H1 (cell line): ENCODE measurements around the gene KCNA4. TPM values are rescaled to one million over a fixed set of nuclear protein-coding genes. Genes with fewer than 3 reads are reported as not detected.

Experiments
- CTCF ChIA-PET: fragments of 300-600 bp; sonication (Branson Sonifier 250); formaldehyde crosslinking; loops from one replicate; lab custom pipeline; 2021; ENCODE audit not compliant: partially characterized antibody; lab: Charles Lee
- POLR2A ChIA-PET: fragments of 300-600 bp; sonication (Branson Sonifier 250); formaldehyde crosslinking; loops from one replicate; lab custom pipeline; 2021; ENCODE audit warnings: inconsistent platforms; ENCODE audit not compliant: partially characterized antibody; lab: Charles Lee
- DNase-seq, 2 experiments: peaks; one replicate each; pipeline versions ENCODE4 v3.0.0 to v3.0.0-alpha.2; 2010 to 2022; ENCODE audit warnings: low spot score in 2 of 2, low read depth in 1 of 2, mixed read lengths in 1 of 2
- FAIRE-seq: peaks from 2 replicates; lab custom pipeline; 2011; peaks lifted over from hg19 to GRCh38; lab: Jason Lieb, UNC
- H2AFZ ChIP-seq: 2 replicates; pipeline ENCODE4 v1.8.1; 2012; ENCODE audit warnings: low read length, inconsistent platforms
- H2AK5ac ChIP-seq: 2 replicates; pipeline ENCODE4 v1.6.1; 2013; ENCODE audit warnings: low read depth, low read length
- H2BK120ac ChIP-seq: replicated peaks from 2 replicates; pipeline ENCODE3; 2013; ENCODE audit warnings: low read depth, low read length, inconsistent platforms
- H2BK12ac ChIP-seq: 2 replicates; pipeline ENCODE4 v1.6.1; 2013; ENCODE audit warnings: low read depth, low read length
- H2BK15ac ChIP-seq: 2 replicates; pipeline ENCODE4 v1.6.1; 2013; ENCODE audit warnings: low read length
- H2BK20ac ChIP-seq: 2 replicates; pipeline ENCODE4 v1.6.1; 2013; ENCODE audit warnings: low read length
- H2BK5ac ChIP-seq: 2 replicates; pipeline ENCODE4 v1.6.1; 2013; ENCODE audit warnings: low read depth, low read length
- H3K14ac ChIP-seq: 2 replicates; pipeline ENCODE4 v1.6.1; 2013; ENCODE audit warnings: inconsistent platforms; ENCODE audit not compliant: insufficient read length
- H3K18ac ChIP-seq: 2 replicates; pipeline ENCODE4 v1.6.1; 2013; ENCODE audit warnings: low read length; ENCODE audit errors: extremely low read depth
- H3K23ac ChIP-seq: 2 replicates; pipeline ENCODE4 v1.6.1; 2013; ENCODE audit warnings: inconsistent platforms; ENCODE audit not compliant: insufficient read length
- H3K23me2 ChIP-seq: 2 replicates; pipeline ENCODE4 v1.6.1; 2013; ENCODE audit warnings: low read depth, low read length
- H3K27ac ChIP-seq: 2 replicates; pipeline ENCODE4 v1.6.1; 2011; ENCODE audit warnings: low read depth, low read length, inconsistent platforms
- H3K27me3 ChIP-seq, 4 experiments: replicated peaks in 1 of 4; 1 replicate in 1 of 4; 2 replicates in 3 of 4; pipeline versions ENCODE4 v1.6.1 to v1.8.1; 2011 to 2013; ENCODE audit warnings: low read length in 3 of 4, mild to moderate bottlenecking in 3 of 4, inconsistent platforms in 2 of 4, mixed read lengths in 2 of 4, moderate library complexity in 1 of 4; ENCODE audit not compliant: control insufficient read depth in 3 of 4, insufficient read depth in 3 of 4; ENCODE audit errors: extremely low read depth in 1 of 4
- H3K36me3 ChIP-seq, 4 experiments: 2 replicates each; pipeline versions ENCODE4 v1.6.1 to v1.8.1; 2011 to 2013; ENCODE audit warnings: mild to moderate bottlenecking in 4 of 4, low read length in 3 of 4, moderate library complexity in 2 of 4, control low read depth in 1 of 4, inconsistent platforms in 1 of 4; ENCODE audit not compliant: insufficient read depth in 4 of 4, control insufficient read depth in 2 of 4
- H3K4ac ChIP-seq: replicated peaks from 2 replicates; pipeline ENCODE3; 2013; ENCODE audit warnings: low read length, low read depth, mixed read lengths, inconsistent platforms; ENCODE audit not compliant: insufficient read length
- H3K4me1 ChIP-seq, 4 experiments: replicated peaks in 1 of 4; 1 replicate in 1 of 4; 2 replicates in 3 of 4; pipeline versions ENCODE4 v1.6.1 to v1.8.1; 2011 to 2013; ENCODE audit warnings: low read length in 3 of 4, inconsistent platforms in 2 of 4, mixed read lengths in 1 of 4; ENCODE audit not compliant: insufficient read depth in 4 of 4, control insufficient read depth in 3 of 4
- H3K4me2 ChIP-seq, 2 experiments: 2 replicates each; pipeline versions ENCODE4 v1.6.1 to v1.8.1; 2011 to 2013; ENCODE audit warnings: low read depth in 2 of 2, low read length in 2 of 2, control low read depth in 1 of 2, inconsistent platforms in 1 of 2, mild to moderate bottlenecking in 1 of 2; ENCODE audit not compliant: insufficient read depth in 1 of 2
- H3K4me3 ChIP-seq, 4 experiments: fragments of 200-600, 300-600 bp in 1 of 4; sonication (generic), shearing (Covaris generic), sonication (Bioruptor Twin) in 1 of 4; 2 replicates each; pipeline versions ENCODE4 v1.5.1 to v1.8.1; 2011 to 2016; ENCODE audit warnings: low read length in 4 of 4, low read depth in 3 of 4, control low read depth in 2 of 4, inconsistent platforms in 2 of 4, mild to moderate bottlenecking in 2 of 4, mixed read lengths in 1 of 4, moderate library complexity in 1 of 4; ENCODE audit not compliant: insufficient read depth in 2 of 4; ENCODE audit errors: extremely low read depth in 1 of 4
- H3K56ac ChIP-seq: replicated peaks from 2 replicates; pipeline ENCODE3; 2013; ENCODE audit warnings: low read depth, mild to moderate bottlenecking, mixed read lengths, low read length, inconsistent platforms; ENCODE audit not compliant: insufficient read length
- H3K79me1 ChIP-seq: 2 replicates; pipeline ENCODE4 v1.6.1; 2013; ENCODE audit warnings: low read depth, low read length, control low read depth
- H3K79me2 ChIP-seq, 2 experiments: 2 replicates each; pipeline versions ENCODE4 v1.6.1 to v1.8.1; 2012 to 2013; ENCODE audit warnings: low read length in 2 of 2, mild to moderate bottlenecking in 2 of 2, inconsistent platforms in 1 of 2; ENCODE audit not compliant: insufficient read depth in 2 of 2, control insufficient read depth in 1 of 2
- H3K9ac ChIP-seq, 4 experiments: replicated peaks in 1 of 4; 1 replicate in 1 of 4; 2 replicates in 3 of 4; pipeline versions ENCODE4 v1.6.1 to v1.8.1; 2011 to 2013; ENCODE audit warnings: low read depth in 3 of 4, low read length in 3 of 4, control low read depth in 2 of 4, mild to moderate bottlenecking in 2 of 4, moderate library complexity in 2 of 4, inconsistent platforms in 1 of 4; ENCODE audit errors: extremely low read depth in 1 of 4
- H3K9me3 ChIP-seq, 2 experiments: 2 replicates each; pipeline versions ENCODE4 v1.6.1 to v1.8.1; 2012 to 2013; ENCODE audit warnings: mild to moderate bottlenecking in 2 of 2, moderate library complexity in 2 of 2, control low read depth in 1 of 2, inconsistent platforms in 1 of 2, low read depth in 1 of 2, low read length in 1 of 2, mixed read lengths in 1 of 2; ENCODE audit not compliant: insufficient read depth in 2 of 2
- H4K20me1 ChIP-seq, 2 experiments: replicated peaks in 1 of 2; 2 replicates each; pipeline versions ENCODE3 to v1.8.1; 2011 to 2013; ENCODE audit warnings: inconsistent platforms in 2 of 2, low read length in 2 of 2, mild to moderate bottlenecking in 1 of 2; ENCODE audit not compliant: insufficient read depth in 2 of 2, control insufficient read depth in 1 of 2
- H4K5ac ChIP-seq: 2 replicates; pipeline ENCODE4 v1.6.1; 2013; ENCODE audit warnings: low read length, low read depth, mixed read lengths, inconsistent platforms; ENCODE audit not compliant: insufficient read length
- H4K8ac ChIP-seq: 2 replicates; pipeline ENCODE4 v1.8.0; 2013; ENCODE audit warnings: mild to moderate bottlenecking, moderate library complexity, low read length, inconsistent platforms; ENCODE audit not compliant: insufficient read depth; ENCODE audit errors: extremely low read depth
- H4K91ac ChIP-seq: replicated peaks from 2 replicates; pipeline ENCODE3; 2013; ENCODE audit warnings: low read length, mixed read lengths, inconsistent platforms; ENCODE audit not compliant: insufficient read length
- FOSL1 ChIP-seq: IDR thresholded peaks from 2 replicates; pipeline ENCODE4 v1.6.1; 2011; ENCODE audit warnings: mild to moderate bottlenecking, low read depth, low read length, moderate library complexity; ENCODE audit not compliant: insufficient read depth
- NRF1 ChIP-seq: IDR thresholded peaks from 2 replicates; pipeline ENCODE4 v1.6.1; 2011; ENCODE audit warnings: mild to moderate bottlenecking, low read depth, low read length, improper control_type of control experiment
- RNF2 ChIP-seq: fragments of 200-900, 300-1000 bp; sonication (generic); IDR thresholded peaks from 2 replicates; pipeline ENCODE4 v1.7.1; 2016; ENCODE audit warnings: borderline replicate concordance, low read depth, mild to moderate bottlenecking, antibody characterized with exemption, low read length; ENCODE audit not compliant: poor library complexity, severe bottlenecking; ENCODE audit errors: missing control alignments
- WGBS, 2 experiments: shearing (Covaris generic) in 1 of 2; methylation state at CpG; one replicate each; pipeline versions ENCODE4 v1.1.6 to v1.1.7; 2013 to 2015; ENCODE audit warnings: low lambda C conversion rate in 2 of 2, mixed read lengths in 2 of 2, inconsistent platforms in 1 of 2, low coverage in 1 of 2, missing lambda C conversion rate in 1 of 2; ENCODE audit not compliant: insufficient replicate concordance in 2 of 2, insufficient coverage in 1 of 2, insufficient read length in 1 of 2; ENCODE audit errors: extremely low coverage in 1 of 2, missing lambda C conversion rate in 1 of 2; 5-methylcytosine and 5-hydroxymethylcytosine counted together
- polyA plus RNA-seq, 7 experiments: library from polyadenylated mRNA; depleted of rRNA in 3 of 7; stranded (reverse) in 5 of 7; unstranded in 2 of 7; fragments of >200 nt in 5 of 7; fragments of 200-250 nt in 2 of 7; gene quantifications; 1 replicate in 5 of 7; 2 replicates in 1 of 7; 4 replicates in 1 of 7; pipeline versions ENCODE4 v1.2.1 to v1.2.3, GENCODE V29; 2011 to 2013; ENCODE audit warnings: missing spikeins in 2 of 7, mixed read lengths in 2 of 7
- total RNA-seq: library from RNA; stranded (reverse); fragmentation: NEBNext Ultra II Directional; extraction: Animal tissue kit (Norgen Biotek cat#: 25700); gene quantifications from 2 replicates; pipeline ENCODE4 v1.2.1, GENCODE V29; 2021

KCNA4 gene
- total and polyA plus RNA-seq, 2 of the 8 experiments (the other 6 are each of a cell fraction or from before 2014, with no cell fraction given) = not detected

GRCh38 chr11:30000986-30001750, 15.7 kb downstream of the KCNA4 start:
- no peak overlapping the region for H3K4ac ChIP-seq
- H4K20me1 ChIP-seq = no peaks in the 10 kb centered on the region
- no peaks in the 10 kb centered on the region for H3K9me3 ChIP-seq
- no peaks in the 10 kb centered on the region for H3K27me3 ChIP-seq
- H2BK20ac ChIP-seq = no peak overlapping the region
- WGBS, 2 experiments = 90% methylated on average over 5 of the region's 5 CpGs; no CpG with 5 or more reads in 1 of the 2 experiments
- H3K79me1 ChIP-seq = no peaks in the 10 kb centered on the region
- no peak for FAIRE-seq
- H4K5ac ChIP-seq = no peak overlapping the region
- no peak overlapping the region for H3K27ac ChIP-seq
- no peak overlapping the region for H3K4me2 ChIP-seq
- no peak overlapping the region for H3K23ac ChIP-seq
- no peak overlapping the region for H2AK5ac ChIP-seq
- no peak overlapping the region for H3K56ac ChIP-seq
- H2BK12ac ChIP-seq = no peak overlapping the region
- H2BK15ac ChIP-seq = no peak overlapping the region
- no peak overlapping the region for H2BK120ac ChIP-seq
- H3K4me3 ChIP-seq = no peak overlapping the region
- ChIA-PET POLR2A (no interaction called here), CTCF (interaction anchor here (0.6 to 1.6 kb wide), 3 partner anchors 39 to 1505 kb away, joined by 3 to 4 read pairs (median 4); no protein-coding TSS in a partner anchor)
- no peaks in the 10 kb centered on the region for H3K79me2 ChIP-seq
- H3K14ac ChIP-seq = no peak overlapping the region
- no peaks in the 10 kb centered on the region for H3K4me1 ChIP-seq
- H3K9ac ChIP-seq = no peak overlapping the region
- H4K8ac ChIP-seq = no peak overlapping the region
- no peak overlapping the region for H2BK5ac ChIP-seq
- no peaks in the 10 kb centered on the region for H3K23me2 ChIP-seq
- no peaks in the 10 kb centered on the region for H3K36me3 ChIP-seq
- TF ChIP-seq NRF1 (no peak), FOSL1 (no peak), RNF2 (no peak)
- H2AFZ ChIP-seq = no peak overlapping the region
- no peak overlapping the region for H4K91ac ChIP-seq
- no peak for DNase-seq
- no peak overlapping the region for H3K18ac ChIP-seq
